ENCODE measurements around the gene ZBTB20.

DNA sequence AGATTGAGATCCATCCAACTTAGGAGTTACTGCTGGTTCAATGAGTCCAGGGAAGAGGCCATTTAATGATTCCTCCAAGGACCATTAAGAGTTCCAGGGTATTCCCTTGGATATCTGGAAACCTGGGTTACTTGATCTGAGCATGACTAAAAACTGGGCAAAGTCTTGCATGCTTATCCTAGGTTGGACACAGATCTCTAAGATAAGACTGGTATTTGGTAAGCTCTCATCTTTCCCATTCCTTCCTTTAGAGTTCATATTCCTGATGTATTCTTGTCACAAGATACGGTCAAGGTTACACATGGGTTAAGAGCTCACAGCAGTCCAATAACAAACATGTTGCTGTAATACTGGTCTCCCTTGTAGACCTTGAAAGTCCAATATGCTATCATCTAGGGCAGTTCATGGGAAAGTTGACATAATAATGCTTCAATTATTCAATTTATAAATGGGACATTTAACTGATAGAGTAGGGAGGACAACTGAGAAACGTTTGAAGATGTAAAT, 551.5 kb downstream of the ZBTB20 start:
- no peak for TF ChIP-seq CTCF (IDR thresholded peaks at IDR 0.05)
- no peak for TF ChIP-seq POLR2A (IDR thresholded peaks at IDR 0.05)

Measured in stomach (tissue), 4 donors.